ENCODE results near the gene HSFY1. TPM values are rescaled to one million over a fixed set of nuclear protein-coding genes. Genes with fewer than 3 reads are reported as not detected.
"Not testable (repeated sequence)": the region's sequence is repeated elsewhere in the genome, so short reads cannot be mapped to it uniquely, and the experiment has no call there.

HSFY1 gene

DNA sequence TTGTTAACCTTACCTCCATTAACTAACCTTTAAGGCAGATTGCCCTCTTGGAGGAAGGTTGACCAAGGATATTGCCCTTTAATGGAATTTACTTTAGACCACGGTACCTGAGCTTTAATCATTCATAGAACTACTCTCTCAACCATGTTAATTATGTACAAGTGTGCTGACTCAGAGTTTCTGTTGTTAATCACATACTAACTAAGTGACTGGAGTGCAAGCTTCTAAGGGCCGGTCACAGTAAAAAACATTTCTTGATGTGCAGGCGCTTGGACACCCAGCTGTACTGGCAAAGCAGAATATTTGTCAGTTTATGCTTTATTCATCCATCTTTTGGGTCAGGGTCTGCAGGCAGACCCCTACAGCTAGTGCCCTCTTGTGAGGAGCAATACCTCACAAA, 6.6 kb downstream of the HSFY1 start:
- H3K27ac ChIP-seq (ENCODE audit: low read length, poor library complexity, severe bottlenecking); H2BK5ac ChIP-seq (ENCODE audit: low read depth, low read length, poor library complexity, severe bottlenecking); H2BK15ac ChIP-seq (ENCODE audit: low read depth, poor library complexity, severe bottlenecking); H3K9me3 ChIP-seq (ENCODE audit: control insufficient read depth, low read length); H3K27me3 ChIP-seq (ENCODE audit: control insufficient read depth in 1 of 2, insufficient read depth in 1 of 2, low read length in 2 of 2); H2BK12ac ChIP-seq (ENCODE audit: low read length in 2 of 2); H4K91ac ChIP-seq (ENCODE audit: low read length); DNase-seq; H3K36me3 ChIP-seq (ENCODE audit: control insufficient read depth in 1 of 2, insufficient read depth in 2 of 2, low read depth in 1 of 2, low read length in 2 of 2); H2BK120ac ChIP-seq (ENCODE audit: low read depth, low read length); H3K4me1 ChIP-seq (ENCODE audit: control insufficient read depth, insufficient read depth, low read depth, low read length); H2AK5ac ChIP-seq (ENCODE audit: low read length, severe bottlenecking); H2AFZ ChIP-seq (ENCODE audit: low read depth, low read length); H3K4me3 ChIP-seq (ENCODE audit: insufficient read depth in 1 of 2, low read depth in 1 of 2, low read length in 2 of 2); H3K23ac ChIP-seq (ENCODE audit: low read length in 2 of 2); H3K79me1 ChIP-seq (replicated peaks; ENCODE audit: low read length, poor library complexity, severe bottlenecking); H3K4me2 ChIP-seq (ENCODE audit: low read length, poor library complexity, severe bottlenecking); H3K9ac ChIP-seq (ENCODE audit: low read length); H3K18ac ChIP-seq (ENCODE audit: low read depth in 1 of 2, low read length in 2 of 2); H4K8ac ChIP-seq (ENCODE audit: low read length); H3K14ac ChIP-seq (ENCODE audit: low read length in 2 of 2); H3K4ac ChIP-seq (ENCODE audit: low read depth in 1 of 2, low read length in 2 of 2): not testable (repeated sequence)
- WGBS: no CpG with 5 or more reads among the region's 3 CpGs

GRCh38 chrY:18565915-18566314, 19.4 kb downstream of the HSFY1 start:
- not testable (repeated sequence) for H3K14ac ChIP-seq (ENCODE audit: low read length in 2 of 2); H2AFZ ChIP-seq (ENCODE audit: low read depth, low read length); H4K91ac ChIP-seq (ENCODE audit: low read length); H4K8ac ChIP-seq (ENCODE audit: low read length); H3K9ac ChIP-seq (ENCODE audit: low read length); H3K27me3 ChIP-seq (ENCODE audit: control insufficient read depth in 1 of 2, insufficient read depth in 1 of 2, low read length in 2 of 2); H2BK15ac ChIP-seq (ENCODE audit: low read depth, poor library complexity, severe bottlenecking); H3K36me3 ChIP-seq (ENCODE audit: control insufficient read depth in 1 of 2, insufficient read depth in 2 of 2, low read depth in 1 of 2, low read length in 2 of 2); H3K4me3 ChIP-seq (ENCODE audit: insufficient read depth in 1 of 2, low read depth in 1 of 2, low read length in 2 of 2); H2BK12ac ChIP-seq (ENCODE audit: low read length in 2 of 2); H3K18ac ChIP-seq (ENCODE audit: low read depth in 1 of 2, low read length in 2 of 2); H2AK5ac ChIP-seq (ENCODE audit: low read length, severe bottlenecking); H2BK5ac ChIP-seq (ENCODE audit: low read depth, low read length, poor library complexity, severe bottlenecking); H3K79me1 ChIP-seq (replicated peaks; ENCODE audit: low read length, poor library complexity, severe bottlenecking); H3K4ac ChIP-seq (ENCODE audit: low read depth in 1 of 2, low read length in 2 of 2); H3K4me1 ChIP-seq (ENCODE audit: control insufficient read depth, insufficient read depth, low read depth, low read length); H3K9me3 ChIP-seq (ENCODE audit: control insufficient read depth, low read length); H3K4me2 ChIP-seq (ENCODE audit: low read length, poor library complexity, severe bottlenecking); H2BK120ac ChIP-seq (ENCODE audit: low read depth, low read length); DNase-seq; H3K23ac ChIP-seq (ENCODE audit: low read length in 2 of 2); H3K27ac ChIP-seq (ENCODE audit: low read length, poor library complexity, severe bottlenecking)
- WGBS: no CpG with 5 or more reads among the region's 3 CpGs

Small RNA genes lying within 50 kb of the gene (small RNA-seq; reads per million reads assigned to genes)
- gene GPM6BP1 (ENCODE audit: low read depth) (not detected), gene PRYP5 (ENCODE audit: low read depth) (not detected)

All from mesenchymal stem cell (in vitro differentiated cells and primary cell).